ENCODE results near the gene KLC1. TPM values are rescaled to one million over a fixed set of nuclear protein-coding genes. Genes with fewer than 3 reads are reported as not detected.

KLC1 gene
- total RNA-seq, 1 donor from 2014 or later, result 975 TPM

DNA sequence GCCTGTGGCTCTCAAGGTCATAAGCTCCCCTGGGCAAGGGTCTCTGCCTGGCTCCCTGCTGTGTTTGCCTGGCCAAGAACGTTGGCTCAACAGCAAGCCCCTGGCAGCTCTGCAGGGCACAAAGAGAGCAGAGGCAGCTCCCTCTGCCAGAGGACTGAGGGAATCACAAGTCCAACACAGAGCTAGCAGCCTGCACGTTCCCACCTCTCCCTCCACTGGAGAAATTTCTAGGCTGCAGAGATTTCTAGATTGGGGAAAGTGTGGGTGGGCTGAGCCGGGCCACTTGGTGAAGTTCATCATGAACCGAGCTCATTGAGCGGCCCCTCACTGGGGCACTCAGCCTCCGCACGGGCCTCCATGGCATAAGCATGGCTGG lies 106.4 kb downstream of the KLC1 start:
- H3K36me3 Mint-ChIP-seq (ENCODE audit: unreplicated experiment), result no peaks in the 10 kb centered on the region
- peaks cover 14% of the 10 kb centered on the region for H3K27me3 Mint-ChIP-seq (ENCODE audit: unreplicated experiment)
- H3K4me3 Mint-ChIP-seq (ENCODE audit: unreplicated experiment), result no peak overlapping the region
- no peak overlapping the region for H3K27ac Mint-ChIP-seq (ENCODE audit: unreplicated experiment)
- H3K4me1 Mint-ChIP-seq (ENCODE audit: low read depth, unreplicated experiment), result peaks cover 19% of the 10 kb centered on the region
- TF ChIP-seq CTCF (IDR thresholded peaks at IDR 0.05; ENCODE audit: partially characterized antibody, unreplicated experiment), result no peak
- no peak for DNase-seq
- H3K9me3 Mint-ChIP-seq (ENCODE audit: unreplicated experiment), result peaks cover 6% of the 10 kb centered on the region

- Mint-ChIP-seq H3K27ac (ENCODE audit: unreplicated experiment) (peak overlapping the region; percentile 74), H3K4me1 (ENCODE audit: low read depth, unreplicated experiment) (peaks cover 19% of the 10 kb centered on the region), H3K9me3 (ENCODE audit: unreplicated experiment) (peaks cover 6% of the 10 kb centered on the region)
Measured at GRCh38 chr14:103735815-103736545, 107.0 kb downstream of the KLC1 start.

DNA sequence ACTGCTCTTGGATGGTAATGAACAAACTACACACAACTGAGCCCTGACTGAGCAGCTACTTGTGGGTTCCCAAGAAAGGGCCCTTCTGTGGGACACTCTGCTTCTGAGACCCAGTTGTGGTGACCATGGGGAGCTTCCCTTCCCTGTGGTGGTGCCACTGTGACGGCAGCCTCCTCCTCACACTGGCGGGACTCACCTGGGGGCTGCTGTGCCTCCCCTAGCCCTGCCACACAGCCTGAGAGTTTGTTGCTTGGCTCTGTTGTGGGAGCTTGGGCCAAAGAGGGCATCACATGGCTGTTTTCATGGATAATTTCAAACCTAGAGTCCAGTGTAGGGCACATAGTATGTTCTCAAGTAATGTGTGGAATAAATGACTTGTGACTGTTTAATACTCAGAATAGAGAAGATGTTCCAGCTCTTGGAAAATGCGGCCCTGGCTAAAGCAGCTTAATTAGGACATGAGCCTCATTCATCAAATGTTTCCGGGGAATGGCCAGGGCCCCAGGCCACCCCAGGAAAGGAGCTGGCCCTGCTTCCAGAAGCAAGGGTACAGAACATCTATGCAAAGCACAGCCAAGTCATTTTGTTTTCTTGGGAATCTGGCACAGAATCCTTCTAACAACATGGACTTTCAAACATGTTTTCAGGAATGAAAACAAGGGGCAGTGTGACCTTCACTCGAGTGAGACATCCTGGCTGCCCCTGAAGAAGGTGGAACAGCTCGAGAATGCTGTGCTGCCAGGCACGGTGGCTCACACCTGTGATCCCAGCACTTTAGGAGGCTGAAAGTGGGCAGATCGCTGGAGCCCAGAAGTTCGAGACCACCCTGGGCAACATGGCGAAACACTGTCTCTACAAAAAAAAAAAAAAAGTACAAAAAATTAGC lies 107.8 kb downstream of the KLC1 start:
- peaks cover 14% of the 10 kb centered on the region for H3K27me3 Mint-ChIP-seq (ENCODE audit: unreplicated experiment)
- H3K4me3 Mint-ChIP-seq (ENCODE audit: unreplicated experiment), result no peak overlapping the region
- DNase-seq, result no peak
- peaks cover 19% of the 10 kb centered on the region for H3K4me1 Mint-ChIP-seq (ENCODE audit: low read depth, unreplicated experiment)
- H3K27ac Mint-ChIP-seq (ENCODE audit: unreplicated experiment), result peak overlapping the region; percentile 17
- peaks cover 4% of the 10 kb centered on the region for H3K9me3 Mint-ChIP-seq (ENCODE audit: unreplicated experiment)
- H3K36me3 Mint-ChIP-seq (ENCODE audit: unreplicated experiment), result no peaks in the 10 kb centered on the region
- no peak for TF ChIP-seq CTCF (IDR thresholded peaks at IDR 0.05; ENCODE audit: partially characterized antibody, unreplicated experiment)

More at GRCh38 chr14:103735815-103736545, 107.0 kb downstream of the KLC1 start:
- H3K27me3 Mint-ChIP-seq (ENCODE audit: unreplicated experiment), result peaks cover 14% of the 10 kb centered on the region
- DNase-seq, result no peak
- no peak overlapping the region for H3K4me3 Mint-ChIP-seq (ENCODE audit: unreplicated experiment)
- no peaks in the 10 kb centered on the region for H3K36me3 Mint-ChIP-seq (ENCODE audit: unreplicated experiment)
- no peak for TF ChIP-seq CTCF (IDR thresholded peaks at IDR 0.05; ENCODE audit: partially characterized antibody, unreplicated experiment)

DNA sequence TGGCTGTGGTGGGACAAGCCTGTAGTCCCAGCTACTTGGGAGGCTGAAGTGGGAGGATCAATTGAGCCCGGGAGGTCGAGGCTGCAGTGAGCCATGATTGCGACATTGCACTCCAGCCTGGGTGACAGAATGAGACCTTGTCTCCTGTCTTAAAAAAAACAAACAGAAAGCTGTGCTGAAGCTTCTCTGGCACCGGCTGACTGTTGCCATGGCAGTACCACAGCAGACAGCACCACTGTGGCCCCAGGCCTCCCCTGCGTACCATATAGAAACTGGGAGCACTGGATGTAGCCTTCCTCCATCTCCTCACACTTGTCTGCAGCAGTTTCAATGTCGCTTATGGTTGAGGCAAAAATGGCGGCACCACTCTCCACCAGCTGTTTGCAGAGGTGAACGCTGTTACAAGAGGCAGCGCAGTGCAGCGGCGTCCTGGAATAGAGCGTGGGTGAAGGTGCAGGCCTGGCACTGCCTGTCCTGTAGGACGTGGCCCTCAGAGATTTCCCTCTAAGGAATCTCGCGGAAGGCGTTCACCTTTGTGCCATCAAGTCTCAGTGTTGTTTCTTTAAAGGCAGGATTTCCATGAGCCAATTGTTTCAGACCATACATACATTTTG lies 108.5 kb downstream of the KLC1 start:
- Mint-ChIP-seq H3K27me3 (ENCODE audit: unreplicated experiment) (peaks cover 14% of the 10 kb centered on the region), H3K4me3 (ENCODE audit: unreplicated experiment) (no peak overlapping the region), H3K27ac (ENCODE audit: unreplicated experiment) (no peak overlapping the region), H3K9me3 (ENCODE audit: unreplicated experiment) (peaks cover 4% of the 10 kb centered on the region), H3K4me1 (ENCODE audit: low read depth, unreplicated experiment) (peaks cover 19% of the 10 kb centered on the region), H3K36me3 (ENCODE audit: unreplicated experiment) (no peaks in the 10 kb centered on the region)
- no peak for DNase-seq
- no peak for TF ChIP-seq CTCF (IDR thresholded peaks at IDR 0.05; ENCODE audit: partially characterized antibody, unreplicated experiment)

Data from glutamatergic neuron (in vitro differentiated cells).